ENCODE results near the gene NFKBIB. TPM values are rescaled to one million over a fixed set of nuclear protein-coding genes. Genes with fewer than 3 reads are reported as not detected.

The NFKBIB gene
- total and polyA plus RNA-seq, 2 of the 13 experiments (the other 11 are each of a cell fraction or from before 2014, with no cell fraction given), result 8.6 to 14.9 TPM

GRCh38 chr19:38930776-38931520 is 31.2 kb downstream of the NFKBIB start, which contains the start of gene MRPS12 (continued):
- no peak for TF ChIP-seq ZBTB4 (CRISPR knock-in tag; IDR thresholded peaks at IDR 0.05; ENCODE audit: borderline replicate concordance)
- no peak for TF ChIP-seq ZNF354B (CRISPR knock-in tag; IDR thresholded peaks at IDR 0.05)
- TF ChIP-seq HIVEP1 (CRISPR knock-in tag; IDR thresholded peaks at IDR 0.05), result no peak
- TF ChIP-seq PLRG1 (conservative IDR thresholded peaks at IDR 0.05), result no peak
- no peak for TF ChIP-seq MLX (CRISPR knock-in tag; IDR thresholded peaks at IDR 0.05)
- no peak for TF ChIP-seq ZBTB3 (CRISPR knock-in tag; IDR thresholded peaks at IDR 0.05; ENCODE audit: borderline replicate concordance, low read depth)
- no peak for TF ChIP-seq HNRNPH1 (optimal IDR thresholded peaks at IDR 0.05; ENCODE audit: low read depth, low read length)
- no peak for TF ChIP-seq TP53 (CRISPR knock-in tag; conservative IDR thresholded peaks at IDR 0.05)
- no peak for TF ChIP-seq ZMAT5 (CRISPR knock-in tag; IDR thresholded peaks at IDR 0.05; ENCODE audit: borderline replicate concordance, low read depth)
- no peak; the same call in 1 of the 2 replicates for TF ChIP-seq FOXO1 (CRISPR knock-in tag; IDR thresholded peaks at IDR 0.05)
- TF ChIP-seq ZNF619 (CRISPR knock-in tag; IDR thresholded peaks at IDR 0.05), result no peak
- no peak for TF ChIP-seq ZBTB38 (CRISPR knock-in tag; IDR thresholded peaks at IDR 0.05)
- no peak for TF ChIP-seq SOX6 (IDR thresholded peaks at IDR 0.05)
- TF ChIP-seq SOX6 (CRISPR knock-in tag; IDR thresholded peaks at IDR 0.05), result no peak
- 0 out of 2 replicates have a peak, but pooled peaks have one; percentile 19 for TF ChIP-seq ARNT2 (CRISPR knock-in tag; IDR thresholded peaks at IDR 0.05; ENCODE audit: low read depth)
- no peak for TF ChIP-seq CEBPG (CRISPR knock-in tag; IDR thresholded peaks at IDR 0.05)
- no peak for TF ChIP-seq FOXM1 (CRISPR knock-in tag; IDR thresholded peaks at IDR 0.05)
- TF ChIP-seq ZBTB42 (CRISPR knock-in tag; IDR thresholded peaks at IDR 0.05), result no peak
- no peak for TF ChIP-seq HNRNPLL (IDR thresholded peaks at IDR 0.05; ENCODE audit: low read depth, low read length, poor library complexity, severe bottlenecking)
- no peak for TF ChIP-seq TARDBP (CRISPR knock-in tag; IDR thresholded peaks at IDR 0.05)
- peak; percentile 75; the same call in 1 of the 2 replicates for TF ChIP-seq ZMAT3 (CRISPR knock-in tag; conservative IDR thresholded peaks at IDR 0.05)
- peak; percentile 80 for TF ChIP-seq ZNF687 (CRISPR knock-in tag; IDR thresholded peaks at IDR 0.05)
- TF ChIP-seq AHR (CRISPR knock-in tag; IDR thresholded peaks at IDR 0.05), result peak; percentile 25; the same call in 1 of the 2 replicates
